Esophagus muscularis mucosa (tissue), 4 donors: ENCODE measurements around the gene FAM120B.

Source experiments
- CTCF ChIP-seq, 3 experiments: fragments of 200-600 bp in 2 of 3; fragments of 450-650 bp in 1 of 3; sonication (generic) in 2 of 3; IDR thresholded peaks; one replicate each; pipeline ENCODE4 v1.5.1; 2017 to 2019; ENCODE audit warnings: antibody characterized with exemption in 3 of 3, mild to moderate bottlenecking in 2 of 3, moderate library complexity in 1 of 3
- EP300 ChIP-seq: sonication (generic); formaldehyde crosslinking; IDR thresholded peaks from one replicate; pipeline ENCODE4 v1.6.1; 2017; ENCODE audit warnings: antibody characterized with exemption
- POLR2AphosphoS5 ChIP-seq, 2 donors: sonication (generic); formaldehyde crosslinking; IDR thresholded peaks; one replicate each; pipeline ENCODE4 v1.6.1; 2017; ENCODE audit warnings: antibody characterized with exemption in 2 of 2

- TF ChIP-seq CTCF (IDR thresholded peaks at IDR 0.05), result no peak
- no peak for TF ChIP-seq POLR2AphosphoS5 (IDR thresholded peaks at IDR 0.05)
- no peak for TF ChIP-seq EP300
These were observed 10.8 kb upstream of the FAM120B start for GRCh38 chr6:170295510-170296422.
